Measurements from ENCODE around the gene CTNNA3. TPM values are rescaled to one million over a fixed set of nuclear protein-coding genes. Genes with fewer than 3 reads are reported as not detected.

The CTNNA3 gene
- total and polyA plus RNA-seq, 2 of the 4 experiments (the other 2 are of a cell fraction), result 0.19 to 0.90 TPM

DNA sequence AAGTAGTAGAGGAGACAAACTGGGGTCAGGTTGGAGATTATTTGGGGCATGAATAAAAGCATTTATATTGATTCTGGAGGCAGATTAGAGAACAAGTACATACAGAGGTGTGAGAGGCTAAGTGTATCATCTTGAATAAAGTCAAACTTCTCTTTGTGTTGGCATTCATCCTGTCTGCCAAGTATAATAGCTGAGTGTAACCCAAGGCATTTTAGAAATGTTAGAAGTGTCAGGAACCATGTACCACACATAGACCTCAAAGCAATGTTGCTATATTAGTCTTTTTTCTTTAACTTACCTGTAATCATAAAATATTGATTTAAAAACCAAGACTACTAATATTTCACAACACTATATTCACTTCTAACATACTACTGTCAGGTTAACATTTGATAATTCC is 826.4 kb downstream of the CTNNA3 start:
- no peak overlapping the region for H3K27ac ChIP-seq (ENCODE audit: insufficient read depth, low read length)
- no peak overlapping the region for H4K91ac ChIP-seq (ENCODE audit: insufficient read depth, low read depth, low read length)
- H4K8ac ChIP-seq (ENCODE audit: low read depth in 2 of 2, low read length in 2 of 2), result no peak overlapping the region
- ChIA-PET POLR2A (ENCODE audit: unreplicated experiment) (no interaction called here), CTCF (no interaction called here)
- no peak overlapping the region for H2AK5ac ChIP-seq (ENCODE audit: low read depth, low read length)
- H3K4me3 ChIP-seq (ENCODE audit: insufficient read depth, low read depth, low read length), result no peak overlapping the region
- H3K36me3 ChIP-seq (ENCODE audit: control insufficient read depth, insufficient read depth, low read length), result no peaks in the 10 kb centered on the region
- no peaks in the 10 kb centered on the region for H3K79me1 ChIP-seq (ENCODE audit: low read depth in 1 of 2, low read length in 2 of 2)
- no peak overlapping the region for H2AFZ ChIP-seq (replicated peaks; ENCODE audit: low read length, poor library complexity)
- no peak overlapping the region for H3K18ac ChIP-seq (ENCODE audit: low read depth, low read length)
- TF ChIP-seq CHD1 (IDR thresholded peaks at IDR 0.05; ENCODE audit: low read depth, low read length), result no peak
- no peak for TF ChIP-seq RCOR1 (IDR thresholded peaks at IDR 0.05; ENCODE audit: insufficient replicate concordance, low read length)
- TF ChIP-seq MXI1 (IDR thresholded peaks at IDR 0.05; ENCODE audit: borderline replicate concordance, low read depth, low read length), result no peak
- TF ChIP-seq SMC3 (IDR thresholded peaks at IDR 0.05; ENCODE audit: low read depth, low read length), result no peak
- TF ChIP-seq CEBPB (IDR thresholded peaks at IDR 0.05; ENCODE audit: low read depth, low read length), result no peak
- no peak for TF ChIP-seq FOS (IDR thresholded peaks at IDR 0.05; ENCODE audit: low read depth, low read length)
- TF ChIP-seq MAZ (IDR thresholded peaks at IDR 0.05; ENCODE audit: borderline replicate concordance, low read depth, low read length), result no peak
- H3K4me1 ChIP-seq (ENCODE audit: control insufficient read depth, insufficient read depth, low read length), result no peaks in the 10 kb centered on the region
- no peaks in the 10 kb centered on the region for H3K9me1 ChIP-seq (ENCODE audit: insufficient read depth, low read length)
- no peak overlapping the region for H2BK15ac ChIP-seq (ENCODE audit: low read depth, low read length)
- no peak overlapping the region for H2BK120ac ChIP-seq (ENCODE audit: low read depth, low read length)
- H2AK9ac ChIP-seq (replicated peaks; ENCODE audit: low read depth, low read length, poor library complexity), result no peak overlapping the region
- dilution Hi-C loops (cut with HindIII; ENCODE audit: low sequenced_read_pairs, unreplicated experiment), result no loop called here
- no peak overlapping the region for H2BK5ac ChIP-seq (ENCODE audit: low read depth, low read length, poor library complexity, severe bottlenecking)
- no peaks in the 10 kb centered on the region for H3K9me3 ChIP-seq (ENCODE audit: control insufficient read depth, insufficient read depth, low read length)
- no peak overlapping the region for H3K9ac ChIP-seq (ENCODE audit: low read depth, low read length)
- DNase-seq, result no peak
- BruUV-seq (replicated peaks), result no TSS peak
- H4K20me1 ChIP-seq (ENCODE audit: insufficient read depth, low read length), result no peaks in the 10 kb centered on the region
- H3K4ac ChIP-seq (ENCODE audit: low read depth, low read length), result no peak overlapping the region
- H3K4me2 ChIP-seq (ENCODE audit: low read depth, low read length), result no peak overlapping the region
- H3K23ac ChIP-seq (ENCODE audit: low read depth, low read length), result no peak overlapping the region
- H2BK20ac ChIP-seq (ENCODE audit: low read depth, low read length), result no peak overlapping the region
- H3K14ac ChIP-seq (replicated peaks; ENCODE audit: low read depth, low read length), result no peak overlapping the region
- intact Hi-C loops (cut with micrococcal nuclease), result no loop called here
- no peaks in the 10 kb centered on the region for H3K27me3 ChIP-seq (ENCODE audit: control insufficient read depth, insufficient read depth, low read length)
- H3K56ac ChIP-seq (ENCODE audit: extremely low read depth, insufficient read depth, low read length), result no peak overlapping the region
- in situ Hi-C loops (cut with MboI; ENCODE audit: low sequenced_read_pairs), result no loop called here
- H4K5ac ChIP-seq (ENCODE audit: low read depth, low read length), result no peak overlapping the region
- no peak for ATAC-seq (ENCODE audit: low read depth)
